ENCODE data around the gene CTRB2. TPM values are rescaled to one million over a fixed set of nuclear protein-coding genes. Genes with fewer than 3 reads are reported as not detected.

Gene CTRB2
- polyA plus RNA-seq, 1 of the 3 experiments (the other 2 are of a cell fraction), result not detected

- no peak for DNase-seq
- no peaks in the 10 kb centered on the region for H3F3A ChIP-seq (replicated peaks; ENCODE audit: insufficient read depth)
- no peaks in the 10 kb centered on the region for H3K9me2 ChIP-seq
- no peaks in the 10 kb centered on the region for H3K79me2 ChIP-seq (ENCODE audit: insufficient read depth)
- no peak overlapping the region for H3K4me2 ChIP-seq
- H2AFZ ChIP-seq (ENCODE audit: low read depth), result no peak overlapping the region
- peaks cover 0 to 8% of the 10 kb centered on the region in 2 experiments; a peak in 1 of 4 replicates for H3K4me1 ChIP-seq (ENCODE audit: control insufficient read depth in 1 of 2, insufficient read depth in 2 of 2, low read depth in 1 of 2, low read length in 1 of 2)
- ChIA-PET POLR2A (no interaction called here), CTCF (interaction anchor here (1.3 kb wide), 1 partner anchor 40 kb away, joined by 6 read pairs; no protein-coding TSS in a partner anchor)
- TF ChIP-seq TEAD4 (IDR thresholded peaks at IDR 0.05; ENCODE audit: borderline replicate concordance, insufficient read depth) (no peak), REST (IDR thresholded peaks at IDR 0.05; ENCODE audit: low read depth, low read length) (no peak), IRF3 (IDR thresholded peaks at IDR 0.05; ENCODE audit: low read depth, low read length) (no peak), GATA2 (CRISPR knock-in tag; IDR thresholded peaks at IDR 0.05) (no peak)
- no peaks in the 10 kb centered on the region; the same call in 1 of the 2 replicates for H3K27me3 ChIP-seq (ENCODE audit: insufficient read depth)
- no peak overlapping the region for H3K4me3 ChIP-seq (ENCODE audit: low read depth in 2 of 2, low read length in 1 of 2)
- H4K20me1 ChIP-seq (ENCODE audit: insufficient read depth), result no peaks in the 10 kb centered on the region
- 81% methylated on average over 7 of the region's 10 CpGs for WGBS (ENCODE audit: low lambda C conversion rate)
- H3K9ac ChIP-seq, result no peak overlapping the region
- no peaks in the 10 kb centered on the region for H3K36me3 ChIP-seq (replicated peaks in 1 of 2; ENCODE audit: control insufficient read depth in 1 of 2, insufficient read depth in 2 of 2, low read length in 1 of 2)
- H3K27ac ChIP-seq (ENCODE audit: low read depth in 2 of 2, low read length in 1 of 2), result no peak overlapping the region
- H3K9me3 ChIP-seq, result no peaks in the 10 kb centered on the region
Measured at GRCh38 chr16:75193730-75194444, 13.1 kb downstream of the CTRB2 start.

GRCh38 chr16:75193265-75193650 lies 13.7 kb downstream of the CTRB2 start:
- H2AFZ ChIP-seq (ENCODE audit: low read depth), result no peak overlapping the region
- POLR2A ChIA-PET, result no interaction called here
- no peaks in the 10 kb centered on the region for H3K36me3 ChIP-seq (replicated peaks in 1 of 2; ENCODE audit: control insufficient read depth in 1 of 2, insufficient read depth in 2 of 2, low read length in 1 of 2)
- no peaks in the 10 kb centered on the region for H3K9me2 ChIP-seq
- CTCF ChIA-PET, result interaction anchor here (1.3 kb wide), 1 partner anchor 41 kb away, joined by 6 read pairs; no protein-coding TSS in a partner anchor
- H3K27me3 ChIP-seq (ENCODE audit: insufficient read depth), result no peaks in the 10 kb centered on the region; the same call in 1 of the 2 replicates
- H3F3A ChIP-seq (replicated peaks; ENCODE audit: insufficient read depth), result no peaks in the 10 kb centered on the region
- DNase-seq, result no peak
- peaks cover 0 to 6% of the 10 kb centered on the region in 2 experiments; a peak in 1 of 4 replicates for H3K4me1 ChIP-seq (ENCODE audit: control insufficient read depth in 1 of 2, insufficient read depth in 2 of 2, low read depth in 1 of 2, low read length in 1 of 2)
- H3K4me3 ChIP-seq (ENCODE audit: low read depth in 2 of 2, low read length in 1 of 2), result no peak overlapping the region
- no peak overlapping the region for H3K4me2 ChIP-seq
- no peak overlapping the region for H3K27ac ChIP-seq (ENCODE audit: low read depth in 2 of 2, low read length in 1 of 2)
- no peak overlapping the region for H3K9ac ChIP-seq
- TF ChIP-seq EP300 (IDR thresholded peaks at IDR 0.05; ENCODE audit: borderline replicate concordance in 1 of 2, low read depth in 1 of 2, low read length in 1 of 2), result no peak
- H3K9me3 ChIP-seq, result no peaks in the 10 kb centered on the region
- 66% methylated on average over 3 of the region's 4 CpGs for WGBS (ENCODE audit: low lambda C conversion rate)
- H4K20me1 ChIP-seq (ENCODE audit: insufficient read depth), result no peaks in the 10 kb centered on the region
- H3K79me2 ChIP-seq (ENCODE audit: insufficient read depth), result no peaks in the 10 kb centered on the region

All from SK-N-SH (cell line).